HCT116 (cell line): ENCODE data around the gene TMEM223. TPM values are rescaled to one million over a fixed set of nuclear protein-coding genes. Genes with fewer than 3 reads are reported as not detected.
A peak's percentile ranks its signal among the peaks of the same experiment; 100 is the strongest.

Experiments used
- ATAC-seq: fragments of 200-7000 bp; cut with Tn5 transposase; 2 replicates; pipeline ENCODE4 v1.9.1; 2020; ENCODE audit warnings: mild to moderate bottlenecking, moderate library complexity
- BruUV-seq: library from RNA; stranded (reverse); fragments of 400-500 nt; replicated peaks from 2 replicates; lab custom pipeline; 2021; lab: Mats Ljungman, UMichigan
- CTCF ChIA-PET: fragments of 300-600 bp; sonication (Branson Sonifier 250); formaldehyde crosslinking; loops from one replicate; lab custom pipeline; 2021; ENCODE audit warnings: antibody characterized with exemption; lab: Charles Lee
- POLR2A ChIA-PET: fragments of 300-600, 350-600 bp; sonication (Branson Sonifier 250); formaldehyde crosslinking; loops from one replicate; lab custom pipeline; 2021; ENCODE audit warnings: antibody characterized with exemption; lab: Charles Lee
- RAD21 ChIA-PET, 2 experiments: fragments of 300-600 bp; sonication (Branson Sonifier 250); formaldehyde crosslinking; loops; one replicate each; lab custom pipeline; 2023; ENCODE audit warnings: low total read pairs in 2 of 2; ENCODE audit not compliant: uncharacterized antibody in 2 of 2, unreplicated experiment in 2 of 2, low non-redundant PET in 1 of 2; lab: Charles Lee
- DNase-seq: peaks from one replicate; pipeline ENCODE4 v3.0.0-alpha.2; 2010; ENCODE audit warnings: low read depth, low spot score
- H2AFZ ChIP-seq: fragments of 200-600 bp; shearing (Covaris generic), sonication (generic); 2 replicates; pipeline ENCODE4 v1.6.1; 2017; ENCODE audit warnings: low read depth, mixed run types, mixed read lengths, antibody characterized with exemption, low read length; ENCODE audit not compliant: poor library complexity, severe bottlenecking
- H3K27ac ChIP-seq: 2 replicates; pipeline ENCODE4 v1.5.1; 2012; ENCODE audit warnings: low read depth, low read length
- H3K27me3 ChIP-seq: fragments of 200-600 bp; sonication (generic); 2 replicates; pipeline ENCODE4 v1.6.1; 2016; ENCODE audit warnings: mixed run types, low read length, mixed read lengths; ENCODE audit not compliant: insufficient read depth
- H3K36me3 ChIP-seq, 2 experiments: fragments of 200-500 bp in 1 of 2; fragments of 200-600 bp in 1 of 2; sonication (Bioruptor generic) in 1 of 2; sonication (generic) in 1 of 2; 2 replicates each; pipeline versions ENCODE4 v1.5.1 to v1.6.1; 2014 to 2016; ENCODE audit warnings: low read length in 2 of 2, inconsistent platforms in 1 of 2, mixed read lengths in 1 of 2, mixed run types in 1 of 2; ENCODE audit not compliant: insufficient read depth in 2 of 2, control insufficient read depth in 1 of 2
- H3K4me1 ChIP-seq, 2 experiments: fragments of 200-600 bp in 1 of 2; sonication (generic) in 1 of 2; 2 replicates each; pipeline versions ENCODE4 v1.5.1 to v1.6.1; 2012 to 2017; ENCODE audit warnings: low read length in 2 of 2, inconsistent platforms in 1 of 2, mild to moderate bottlenecking in 1 of 2, mixed read lengths in 1 of 2, mixed run types in 1 of 2, moderate library complexity in 1 of 2; ENCODE audit not compliant: insufficient read depth in 2 of 2, control insufficient read depth in 1 of 2
- H3K4me2 ChIP-seq: fragments of 200-600 bp; sonication (generic); 2 replicates; pipeline ENCODE4 v1.6.1; 2017; ENCODE audit warnings: mixed run types, low read length, mixed read lengths
- H3K4me3 ChIP-seq, 2 experiments: fragments of 200-600 bp in 1 of 2; sonication (generic) in 1 of 2; replicated peaks in 1 of 2; 2 replicates each; pipeline ENCODE4 v1.5.1; 2011 to 2016; ENCODE audit warnings: low read length in 2 of 2, control low read depth in 1 of 2, low read depth in 1 of 2, mild to moderate bottlenecking in 1 of 2, mixed read lengths in 1 of 2, mixed run types in 1 of 2
- H3K79me2 ChIP-seq: fragments of 200-600 bp; sonication (generic); 2 replicates; pipeline ENCODE4 v1.6.1; 2017; ENCODE audit warnings: mild to moderate bottlenecking, mixed run types, low read length, moderate library complexity, mixed read lengths; ENCODE audit not compliant: insufficient read depth
- H3K9ac ChIP-seq: fragments of 200-600 bp; sonication (generic); 2 replicates; pipeline ENCODE4 v1.6.1; 2016; ENCODE audit warnings: low read length, mixed read lengths
- H3K9me2 ChIP-seq: fragments of 200-600 bp; sonication (generic), shearing (Covaris generic); 2 replicates; pipeline ENCODE4 v1.6.1; 2017; ENCODE audit warnings: mixed run types, mild to moderate bottlenecking, moderate library complexity; ENCODE audit not compliant: insufficient read depth
- H3K9me3 ChIP-seq, 2 experiments: fragments of 200-500 bp in 1 of 2; fragments of 200-600 bp in 1 of 2; sonication (Bioruptor generic) in 1 of 2; sonication (generic) in 1 of 2; 2 replicates each; pipeline ENCODE4 v1.6.1; 2014 to 2017; ENCODE audit warnings: low read length in 2 of 2, mixed read lengths in 2 of 2, inconsistent platforms in 1 of 2, low read depth in 1 of 2, mild to moderate bottlenecking in 1 of 2, mixed run types in 1 of 2, moderate library complexity in 1 of 2; ENCODE audit not compliant: control insufficient read depth in 1 of 2, insufficient read depth in 1 of 2
- H4K20me1 ChIP-seq: fragments of 200-600 bp; sonication (generic), shearing (Covaris generic); 2 replicates; pipeline ENCODE4 v1.6.1; 2017; ENCODE audit warnings: mixed run types, mild to moderate bottlenecking, moderate library complexity; ENCODE audit not compliant: insufficient read depth
- ATF3 ChIP-seq: IDR thresholded peaks from 2 replicates; pipeline ENCODE4 v1.6.1; 2012
- CBX3 ChIP-seq: IDR thresholded peaks from 2 replicates; pipeline ENCODE4 v1.6.1; 2012; ENCODE audit warnings: low read depth
- CEBPB ChIP-seq: IDR thresholded peaks from 2 replicates; pipeline ENCODE4 v1.6.1; 2012; ENCODE audit warnings: low read depth
- CTCF ChIP-seq, 3 experiments: fragments of 200-600 bp in 1 of 3; sonication (generic) in 1 of 3; IDR thresholded peaks in 2 of 3; conservative IDR thresholded peaks in 1 of 3; 2 replicates each; pipeline ENCODE4 v1.5.1; 2012 to 2017; ENCODE audit warnings: low read depth in 2 of 3, low read length in 2 of 3, antibody characterized with exemption in 1 of 3, borderline replicate concordance in 1 of 3, control low read depth in 1 of 3, mild to moderate bottlenecking in 1 of 3, mixed read lengths in 1 of 3, mixed run types in 1 of 3, moderate library complexity in 1 of 3; ENCODE audit not compliant: insufficient read depth in 1 of 3
- EGR1 ChIP-seq: IDR thresholded peaks from 2 replicates; pipeline ENCODE4 v1.6.1; 2012; ENCODE audit warnings: low read depth
- EZH2 ChIP-seq: fragments of 200-600 bp; sonication (generic); IDR thresholded peaks from 2 replicates; pipeline ENCODE4 v1.6.1; 2017; ENCODE audit warnings: antibody characterized with exemption, mixed run types
- JUND ChIP-seq: IDR thresholded peaks from 2 replicates; pipeline ENCODE4 v1.6.1; 2012
- MAX ChIP-seq: IDR thresholded peaks from 2 replicates; pipeline ENCODE4 v1.6.1; 2012
- POLR2A ChIP-seq: IDR thresholded peaks from 2 replicates; pipeline ENCODE4 v1.7.0; 2011; ENCODE audit warnings: borderline replicate concordance; ENCODE audit not compliant: insufficient read depth, insufficient read length; ENCODE audit errors: extremely low read depth
- POLR2AphosphoS5 ChIP-seq: IDR thresholded peaks from 2 replicates; pipeline ENCODE4 v1.6.1; 2011; ENCODE audit warnings: mild to moderate bottlenecking, low read depth, low read length, moderate library complexity
- RAD21 ChIP-seq: IDR thresholded peaks from 2 replicates; pipeline ENCODE4 v1.6.1; 2012; ENCODE audit warnings: low read depth, mild to moderate bottlenecking
- REST ChIP-seq: IDR thresholded peaks from 2 replicates; pipeline ENCODE4 v1.6.1; 2012; ENCODE audit warnings: low read depth
- SP1 ChIP-seq: IDR thresholded peaks from 2 replicates; pipeline ENCODE4 v1.6.1; 2012; ENCODE audit warnings: low read depth
- TCF7L2 ChIP-seq: IDR thresholded peaks from 2 replicates; pipeline ENCODE4 v1.7.0; 2011; ENCODE audit warnings: borderline replicate concordance, inconsistent platforms; ENCODE audit not compliant: insufficient read depth, insufficient read length; ENCODE audit errors: extremely low read depth
- YY1 ChIP-seq: IDR thresholded peaks from 2 replicates; pipeline ENCODE4 v1.6.1; 2011; ENCODE audit warnings: low read length, low read depth, moderate library complexity, mild to moderate bottlenecking; ENCODE audit not compliant: insufficient replicate concordance; ENCODE audit errors: extremely low read depth
- ZBTB33 ChIP-seq: IDR thresholded peaks from 2 replicates; pipeline ENCODE4 v1.6.1; 2011; ENCODE audit warnings: mild to moderate bottlenecking, low read length, moderate library complexity; ENCODE audit not compliant: insufficient replicate concordance; ENCODE audit errors: extremely low read depth
- ZFX ChIP-seq: fragments of 450-650 bp; IDR thresholded peaks from 2 replicates; pipeline ENCODE4 v1.6.1; 2017
- intact Hi-C: fragments of 100-400 bp; cut with micrococcal nuclease; formaldehyde crosslinking; loops from 2 replicates; pipeline ENCODE4 v1.10.0; 2022
- total RNA-seq: library from RNA; stranded (reverse); gene quantifications from one replicate; pipeline ENCODE4 v1.2.1, GENCODE V29; 2021; ENCODE audit not compliant: unreplicated experiment

The TMEM223 gene
- total RNA-seq, 1 experiment from 2014 or later = 18.4 TPM

- Histone ChIP-seq H3K79me2 (peaks cover 45% of the 10 kb centered on the region), H3K9me2 (no peaks in the 10 kb centered on the region), H3K27ac (peak overlapping the region; percentile 98), H3K4me1 (peaks cover 21 to 38% of the 10 kb centered on the region in 2 experiments; a peak in 3 of 4 replicates), H4K20me1 (no peaks in the 10 kb centered on the region), H2AFZ (no peak overlapping the region), H3K9me3 (no peaks in the 10 kb centered on the region), H3K27me3 (no peaks in the 10 kb centered on the region), H3K4me2 (peak overlapping the region; percentile 91), H3K4me3 (peak overlapping the region; percentile 87 to 94), H3K9ac (peak overlapping the region; percentile 41), H3K36me3 (peaks cover 29 to 59% of the 10 kb centered on the region in 2 experiments)
- DNase-seq (no peak), ATAC-seq (no peak)
- no TSS peak for BruUV-seq
- POLR2A ChIA-PET = interaction anchor here (0.6 to 1.0 kb wide), 3 partner anchors 38 to 56 kb away, joined by 3 to 5 read pairs (median 4); partner anchors contain the start of genes STX5 and ZBTB3
- CTCF ChIA-PET = no interaction called here
- RAD21 ChIA-PET = no interaction called here
- TF ChIP-seq SP1 (no peak), ZBTB33 (no peak), MAX (no peak), TCF7L2 (no peak), CEBPB (no peak), REST (no peak), EGR1 (no peak), YY1 (no peak), ZFX (no peak), CBX3 (no peak), EZH2 (no peak), POLR2AphosphoS5 (no peak), JUND (no peak), POLR2A (no peak), CTCF (IDR thresholded peaks at IDR 0.05 in 2 of 3, conservative IDR thresholded peaks at IDR 0.05 in 1 of 3; ENCODE audit: borderline replicate concordance in 1 of 3, insufficient read depth in 1 of 3, low read depth in 2 of 3, low read length in 2 of 3) (no peak), ATF3 (no peak), RAD21 (no peak)
- intact Hi-C loops = no loop called here
Observed at GRCh38 chr11:62792202-62792575, 383 bp upstream of the TMEM223 start.
